Vagina (tissue), 2 donors: ENCODE measurements around the gene PSKH1. TPM values are rescaled to one million over a fixed set of nuclear protein-coding genes. Genes with fewer than 3 reads are reported as not detected.
"Not testable (repeated sequence)": the region's sequence is repeated elsewhere in the genome, so short reads cannot be mapped to it uniquely, and the experiment has no call there.

Experiments
- DNase-seq, 2 donors: peaks; one replicate each; pipeline ENCODE4 v3.0.0-alpha.2; 2017; ENCODE audit errors: extremely low spot score in 2 of 2
- H3K27ac ChIP-seq: fragments of 200-600 bp; sonication (generic); one replicate; pipeline ENCODE4 v1.5.1; 2019
- H3K27me3 ChIP-seq: fragments of 200-600 bp; sonication (generic); one replicate; pipeline ENCODE4 v1.5.1; 2019
- H3K36me3 ChIP-seq, 2 donors: fragments of 200-600 bp; sonication (generic); one replicate each; pipeline ENCODE4 v1.5.1; 2017 to 2019
- H3K4me1 ChIP-seq: fragments of 200-600 bp; sonication (generic); one replicate; pipeline ENCODE4 v1.5.1; 2019
- H3K4me3 ChIP-seq, 2 donors: fragments of 200-600 bp; sonication (generic); 1 replicate in 1 of 2; 2 replicates in 1 of 2; pipeline ENCODE4 v1.5.1; 2016 to 2019
- H3K9me3 ChIP-seq: fragments of 200-600 bp; sonication (generic); one replicate; pipeline ENCODE4 v1.5.1; 2019
- POLR2A ChIP-seq, 2 donors: fragments of 450-650 bp; IDR thresholded peaks; one replicate each; pipeline ENCODE4 v1.6.1; 2017; ENCODE audit warnings: antibody characterized with exemption in 2 of 2, mild to moderate bottlenecking in 2 of 2, moderate library complexity in 2 of 2
- POLR2AphosphoS5 ChIP-seq, 2 donors: sonication (generic); formaldehyde crosslinking; IDR thresholded peaks; one replicate each; pipeline ENCODE4 v1.9.0; 2017; ENCODE audit warnings: antibody characterized with exemption in 2 of 2, mild to moderate bottlenecking in 2 of 2, low read depth in 1 of 2; ENCODE audit not compliant: insufficient read depth in 1 of 2
- intact Hi-C: fragments of 100-400 bp; cut with DNase I; formaldehyde crosslinking; loops from one replicate; pipeline ENCODE4 v1.15.1; 2023
- total RNA-seq: library from RNA; depleted of rRNA; stranded (reverse); fragments of >200 nt; gene quantifications from one replicate; pipeline ENCODE4 v1.2.3, GENCODE V29; 2016
- TF ChIP-seq, protein P1 (sequence below), 3 experiments: fragments of 450-650 bp in 2 of 3; fragments of 200-600 bp in 1 of 3; sonication (generic) in 1 of 3; IDR thresholded peaks; one replicate each; pipeline ENCODE4 v1.5.1; 2017 to 2019; ENCODE audit warnings: antibody characterized with exemption in 3 of 3, mild to moderate bottlenecking in 2 of 3, moderate library complexity in 2 of 3

PSKH1 gene
- total RNA-seq, 1 donor from 2014 or later: 17.4 TPM

GRCh38 chr16:67907397-67908180, 14.5 kb downstream of the PSKH1 start:
- Histone ChIP-seq H3K9me3 (no peaks in the 10 kb centered on the region), H3K27me3 (no peaks in the 10 kb centered on the region), H3K4me3 (no peak overlapping the region), H3K36me3 (peaks cover 0 to 24% of the 10 kb centered on the region in 2 donors), H3K4me1 (no peaks in the 10 kb centered on the region), H3K27ac (no peak overlapping the region)
- intact Hi-C loops: no loop called here
- TF ChIP-seq, protein P1, sequence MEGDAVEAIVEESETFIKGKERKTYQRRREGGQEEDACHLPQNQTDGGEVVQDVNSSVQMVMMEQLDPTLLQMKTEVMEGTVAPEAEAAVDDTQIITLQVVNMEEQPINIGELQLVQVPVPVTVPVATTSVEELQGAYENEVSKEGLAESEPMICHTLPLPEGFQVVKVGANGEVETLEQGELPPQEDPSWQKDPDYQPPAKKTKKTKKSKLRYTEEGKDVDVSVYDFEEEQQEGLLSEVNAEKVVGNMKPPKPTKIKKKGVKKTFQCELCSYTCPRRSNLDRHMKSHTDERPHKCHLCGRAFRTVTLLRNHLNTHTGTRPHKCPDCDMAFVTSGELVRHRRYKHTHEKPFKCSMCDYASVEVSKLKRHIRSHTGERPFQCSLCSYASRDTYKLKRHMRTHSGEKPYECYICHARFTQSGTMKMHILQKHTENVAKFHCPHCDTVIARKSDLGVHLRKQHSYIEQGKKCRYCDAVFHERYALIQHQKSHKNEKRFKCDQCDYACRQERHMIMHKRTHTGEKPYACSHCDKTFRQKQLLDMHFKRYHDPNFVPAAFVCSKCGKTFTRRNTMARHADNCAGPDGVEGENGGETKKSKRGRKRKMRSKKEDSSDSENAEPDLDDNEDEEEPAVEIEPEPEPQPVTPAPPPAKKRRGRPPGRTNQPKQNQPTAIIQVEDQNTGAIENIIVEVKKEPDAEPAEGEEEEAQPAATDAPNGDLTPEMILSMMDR (IDR thresholded peaks at IDR 0.05): no peak
- TF ChIP-seq POLR2A (IDR thresholded peaks at IDR 0.05): no peak
- no peak for DNase-seq

- no peak overlapping the region for H3K27ac ChIP-seq
- intact Hi-C loops: no loop called here
- no peak for DNase-seq
- H3K4me3 ChIP-seq: no peak overlapping the region
- H3K36me3 ChIP-seq: peaks cover 0 to 24% of the 10 kb centered on the region in 2 donors
- TF ChIP-seq POLR2A (IDR thresholded peaks at IDR 0.05): no peak
- TF ChIP-seq POLR2AphosphoS5 (IDR thresholded peaks at IDR 0.05; ENCODE audit: insufficient read depth in 1 of 2, low read depth in 1 of 2): no peak
- TF ChIP-seq, protein P1 (IDR thresholded peaks at IDR 0.05): no peak
- H3K27me3 ChIP-seq: no peaks in the 10 kb centered on the region
- H3K9me3 ChIP-seq: no peaks in the 10 kb centered on the region
- no peaks in the 10 kb centered on the region for H3K4me1 ChIP-seq
Measured at GRCh38 chr16:67909056-67909742, 16.1 kb downstream of the PSKH1 start.

- DNase-seq: no peak
- intact Hi-C loops: no loop called here
- no peaks in the 10 kb centered on the region for H3K9me3 ChIP-seq
- H3K4me1 ChIP-seq: peaks cover 5% of the 10 kb centered on the region
- H3K4me3 ChIP-seq: no peak overlapping the region
- H3K27ac ChIP-seq: no peak overlapping the region
- H3K36me3 ChIP-seq: peaks cover 0 to 24% of the 10 kb centered on the region in 2 donors
- no peak for TF ChIP-seq POLR2AphosphoS5 (IDR thresholded peaks at IDR 0.05; ENCODE audit: insufficient read depth in 1 of 2, low read depth in 1 of 2)
- TF ChIP-seq, protein P1 (IDR thresholded peaks at IDR 0.05): no peak
- no peak for TF ChIP-seq POLR2A (IDR thresholded peaks at IDR 0.05)
- H3K27me3 ChIP-seq: no peaks in the 10 kb centered on the region
Measured at GRCh38 chr16:67910158-67910557, 17.1 kb downstream of the PSKH1 start.

- no peaks in the 10 kb centered on the region for H3K27me3 ChIP-seq
- no peaks in the 10 kb centered on the region for H3K9me3 ChIP-seq
- DNase-seq: no peak
- TF ChIP-seq, protein P1 (IDR thresholded peaks at IDR 0.05): no peak
- TF ChIP-seq POLR2A (IDR thresholded peaks at IDR 0.05) (no peak), POLR2AphosphoS5 (IDR thresholded peaks at IDR 0.05; ENCODE audit: insufficient read depth in 1 of 2, low read depth in 1 of 2) (no peak)
- no peak overlapping the region for H3K4me3 ChIP-seq
- no peak overlapping the region for H3K27ac ChIP-seq
- H3K36me3 ChIP-seq: peaks cover 0 to 22% of the 10 kb centered on the region in 2 donors
- H3K4me1 ChIP-seq: peaks cover 43% of the 10 kb centered on the region
- intact Hi-C loops: no loop called here
Measured at GRCh38 chr16:67914758-67915495, 21.9 kb downstream of the PSKH1 start.

DNA sequence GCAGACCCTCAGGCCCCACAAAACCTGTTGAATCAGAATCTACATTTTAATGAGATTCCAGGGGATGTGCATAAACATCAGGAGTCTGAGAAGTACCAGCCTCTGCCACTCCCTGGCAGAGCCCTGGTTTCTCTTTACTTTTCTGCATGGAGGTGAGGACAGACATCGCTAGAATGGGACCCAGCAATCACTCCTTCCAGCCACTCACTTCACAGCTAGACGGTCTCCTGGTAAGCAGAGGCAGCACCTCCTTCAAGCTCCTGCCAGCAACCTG, 22.4 kb downstream of the PSKH1 start:
- intact Hi-C loops, H3K4me3 ChIP-seq, H3K9me3 ChIP-seq, DNase-seq, H3K27me3 ChIP-seq, H3K27ac ChIP-seq: not testable (repeated sequence)
- Histone ChIP-seq H3K4me1 (peaks cover 48% of the 10 kb centered on the region), H3K36me3 (peaks cover 0 to 19% of the 10 kb centered on the region in 2 donors)
